Gastrocnemius medialis (tissue), 4 donors: Measurements from ENCODE around the gene USP44. TPM values are rescaled to one million over a fixed set of nuclear protein-coding genes. Genes with fewer than 3 reads are reported as not detected.

Experiments used
- ATAC-seq, 2 donors: fragments of 150-250 bp; one replicate each; pipeline ENCODE4 v1.9.1; 2016
- DNase-seq, 2 donors: peaks; one replicate each; pipeline ENCODE4 v3.0.0-alpha.2; 2019
- H3K27ac ChIP-seq, 4 donors: fragments of 200-600 bp; sonication (generic); 1 replicate in 1 of 4; 2 replicates in 3 of 4; pipeline ENCODE4 v1.5.1; 2016 to 2018; ENCODE audit warnings: mild to moderate bottlenecking in 2 of 4, moderate library complexity in 1 of 4
- H3K27me3 ChIP-seq, 3 donors: fragments of 200-600 bp; sonication (generic) in 2 of 3; 1 replicate in 1 of 3; 2 replicates in 2 of 3; pipeline versions ENCODE4 v1.5.1 to v1.6.0; 2016 to 2019; ENCODE audit warnings: mild to moderate bottlenecking in 1 of 3, moderate library complexity in 1 of 3
- H3K36me3 ChIP-seq, 2 donors: fragments of 200-600 bp; sonication (generic) in 1 of 2; one replicate each; pipeline ENCODE4 v1.5.1; 2017 to 2018
- H3K4me1 ChIP-seq, 2 donors: fragments of 200-600 bp; sonication (generic) in 1 of 2; one replicate each; pipeline ENCODE4 v1.5.1; 2016 to 2017; ENCODE audit warnings: mild to moderate bottlenecking in 2 of 2
- H3K4me3 ChIP-seq, 4 donors: fragments of 200-600 bp; sonication (generic) in 3 of 4; 1 replicate in 1 of 4; 2 replicates in 3 of 4; pipeline ENCODE4 v1.5.1; 2016 to 2019; ENCODE audit warnings: mild to moderate bottlenecking in 2 of 4
- H3K9me3 ChIP-seq, 3 donors: fragments of 200-600 bp; sonication (generic) in 2 of 3; 1 replicate in 1 of 3; 2 replicates in 2 of 3; pipeline ENCODE4 v1.5.1; 2016 to 2019
- CTCF ChIP-seq, 5 experiments: fragments of 450-650 bp in 3 of 5; fragments of 200-600 bp in 2 of 5; sonication (generic) in 2 of 5; IDR thresholded peaks in 4 of 5; conservative IDR thresholded peaks in 1 of 5; 1 replicate in 4 of 5; 2 replicates in 1 of 5; pipeline ENCODE4 v1.5.1; 2016 to 2019; ENCODE audit warnings: antibody characterized with exemption in 5 of 5, mild to moderate bottlenecking in 3 of 5, moderate library complexity in 3 of 5
- POLR2A ChIP-seq, 2 donors: fragments of 450-650 bp; IDR thresholded peaks; one replicate each; pipeline ENCODE4 v1.6.1; 2017; ENCODE audit warnings: antibody characterized with exemption in 2 of 2, mild to moderate bottlenecking in 2 of 2, moderate library complexity in 2 of 2
- in situ Hi-C, 4 donors: fragments of 200-750 bp; cut with MboI; loops; one replicate each; pipeline versions ENCODE4 v1.15.0 to v1.8.0; 2017; ENCODE audit warnings: low sequenced_read_pairs in 4 of 4
- intact Hi-C: fragments of 100-400 bp; cut with DNase I; formaldehyde crosslinking; loops from one replicate; pipeline ENCODE4 v1.15.1; 2023; ENCODE audit warnings: low total_unique reads
- total RNA-seq, 4 donors: library from RNA; depleted of rRNA; stranded (reverse); fragments of >200 nt; gene quantifications; one replicate each; pipeline versions ENCODE4 v1.1.0 to v1.2.3, GENCODE V29; 2016

The USP44 gene
- total RNA-seq, 4 donors from 2014 or later, result 0.07 to 0.42 (median 0.34) TPM

GRCh38 chr12:95515197-95515596 is 36.1 kb downstream of the USP44 start:
- DNase-seq, result no peak
- no peak for ATAC-seq
- no peak overlapping the region for H3K27ac ChIP-seq
- in situ Hi-C loops (no loop called here), intact Hi-C loops (no loop called here)
- TF ChIP-seq POLR2A (IDR thresholded peaks at IDR 0.05) (no peak), CTCF (IDR thresholded peaks at IDR 0.05 in 4 of 5, conservative IDR thresholded peaks at IDR 0.05 in 1 of 5) (no peak)
- peaks cover 0 to 7% of the 10 kb centered on the region in 2 donors for H3K4me1 ChIP-seq
- H3K27me3 ChIP-seq, result no peaks in the 10 kb centered on the region
- no peaks in the 10 kb centered on the region for H3K9me3 ChIP-seq
- H3K4me3 ChIP-seq, result no peak overlapping the region
- H3K36me3 ChIP-seq, result peaks cover 8 to 52% of the 10 kb centered on the region in 2 donors

GRCh38 chr12:95513599-95513998 is 37.7 kb downstream of the USP44 start:
- no peak for DNase-seq
- no peak for TF ChIP-seq CTCF (IDR thresholded peaks at IDR 0.05 in 4 of 5, conservative IDR thresholded peaks at IDR 0.05 in 1 of 5)
- peaks cover 8 to 56% of the 10 kb centered on the region in 2 donors for H3K36me3 ChIP-seq
- no peak overlapping the region for H3K27ac ChIP-seq
- peaks cover 0 to 7% of the 10 kb centered on the region in 2 donors for H3K4me1 ChIP-seq
- no peaks in the 10 kb centered on the region for H3K27me3 ChIP-seq
- no peaks in the 10 kb centered on the region for H3K9me3 ChIP-seq
- H3K4me3 ChIP-seq, result no peak overlapping the region
- intact Hi-C loops (no loop called here), in situ Hi-C loops (no loop called here)
- ATAC-seq, result no peak

- Histone ChIP-seq H3K4me1 (peaks cover 0 to 7% of the 10 kb centered on the region in 2 donors), H3K9me3 (no peaks in the 10 kb centered on the region), H3K27ac (no peak overlapping the region), H3K4me3 (no peak overlapping the region), H3K36me3 (peaks cover 8 to 70% of the 10 kb centered on the region in 2 donors), H3K27me3 (no peaks in the 10 kb centered on the region)
- intact Hi-C loops (no loop called here), in situ Hi-C loops (no loop called here)
- DNase-seq (no peak), ATAC-seq (no peak)
- TF ChIP-seq POLR2A (IDR thresholded peaks at IDR 0.05), result no peak
- TF ChIP-seq CTCF (IDR thresholded peaks at IDR 0.05 in 4 of 5, conservative IDR thresholded peaks at IDR 0.05 in 1 of 5), result no peak
Measured at GRCh38 chr12:95511977-95512376, 39.3 kb downstream of the USP44 start.

- TF ChIP-seq POLR2A (IDR thresholded peaks at IDR 0.05) (no peak), CTCF (IDR thresholded peaks at IDR 0.05 in 4 of 5, conservative IDR thresholded peaks at IDR 0.05 in 1 of 5) (no peak)
- in situ Hi-C loops, result no loop called here
Measured at GRCh38 chr12:95509300-95509699, 42.0 kb downstream of the USP44 start.

More at GRCh38 chr12:95509300-95509699, 42.0 kb downstream of the USP44 start:
- Histone ChIP-seq H3K27me3 (no peaks in the 10 kb centered on the region), H3K27ac (no peak overlapping the region), H3K4me1 (peaks cover 0 to 7% of the 10 kb centered on the region in 2 donors), H3K9me3 (no peaks in the 10 kb centered on the region), H3K4me3 (no peak overlapping the region), H3K36me3 (peaks cover 8 to 75% of the 10 kb centered on the region in 2 donors)
- ATAC-seq (no peak), DNase-seq (no peak)
- intact Hi-C loops, result no loop called here
